Suprapubic skin (tissue), 3 donors: ENCODE data around the gene CALN1.

Experiments
- POLR2AphosphoS5 ChIP-seq, 3 donors: sonication (generic); formaldehyde crosslinking; IDR thresholded peaks; one replicate each; pipeline ENCODE4 v1.6.1; 2017; ENCODE audit warnings: antibody characterized with exemption in 3 of 3
- TF ChIP-seq, protein P1 (sequence below), 2 donors: fragments of 200-600 bp in 1 of 2; fragments of 450-650 bp in 1 of 2; sonication (generic) in 1 of 2; IDR thresholded peaks; one replicate each; pipeline ENCODE4 v1.5.1; 2016 to 2019; ENCODE audit warnings: antibody characterized with exemption in 2 of 2, mild to moderate bottlenecking in 1 of 2, moderate library complexity in 1 of 2

DNA sequence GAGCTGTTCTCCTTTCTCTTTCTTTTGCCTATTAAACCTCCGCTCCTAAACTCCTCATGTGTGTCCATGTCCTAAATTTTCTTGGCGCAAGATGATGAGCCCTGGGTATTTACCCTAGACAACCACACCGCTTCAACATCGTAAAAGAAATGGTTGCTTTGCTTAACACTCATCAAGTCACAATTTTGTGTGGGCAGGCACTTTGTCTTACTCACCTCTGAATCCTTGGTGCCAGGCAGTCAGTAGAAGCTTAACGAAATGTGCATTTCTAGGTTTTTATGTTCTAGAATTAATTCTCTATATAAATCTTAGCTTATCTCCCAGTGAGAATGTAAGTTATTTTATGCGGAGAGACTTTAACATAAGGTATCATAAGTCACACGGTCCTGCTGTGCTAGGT, 478.7 kb downstream of the CALN1 start:
- no peak for TF ChIP-seq POLR2AphosphoS5 (IDR thresholded peaks at IDR 0.05)
- TF ChIP-seq, protein P1, sequence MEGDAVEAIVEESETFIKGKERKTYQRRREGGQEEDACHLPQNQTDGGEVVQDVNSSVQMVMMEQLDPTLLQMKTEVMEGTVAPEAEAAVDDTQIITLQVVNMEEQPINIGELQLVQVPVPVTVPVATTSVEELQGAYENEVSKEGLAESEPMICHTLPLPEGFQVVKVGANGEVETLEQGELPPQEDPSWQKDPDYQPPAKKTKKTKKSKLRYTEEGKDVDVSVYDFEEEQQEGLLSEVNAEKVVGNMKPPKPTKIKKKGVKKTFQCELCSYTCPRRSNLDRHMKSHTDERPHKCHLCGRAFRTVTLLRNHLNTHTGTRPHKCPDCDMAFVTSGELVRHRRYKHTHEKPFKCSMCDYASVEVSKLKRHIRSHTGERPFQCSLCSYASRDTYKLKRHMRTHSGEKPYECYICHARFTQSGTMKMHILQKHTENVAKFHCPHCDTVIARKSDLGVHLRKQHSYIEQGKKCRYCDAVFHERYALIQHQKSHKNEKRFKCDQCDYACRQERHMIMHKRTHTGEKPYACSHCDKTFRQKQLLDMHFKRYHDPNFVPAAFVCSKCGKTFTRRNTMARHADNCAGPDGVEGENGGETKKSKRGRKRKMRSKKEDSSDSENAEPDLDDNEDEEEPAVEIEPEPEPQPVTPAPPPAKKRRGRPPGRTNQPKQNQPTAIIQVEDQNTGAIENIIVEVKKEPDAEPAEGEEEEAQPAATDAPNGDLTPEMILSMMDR (IDR thresholded peaks at IDR 0.05), result no peak
